DMS53 treated with DMSO at 0.1 percent for 48 hours (cell line): Measurements from ENCODE around the gene THADA.
A peak's percentile ranks its signal among the peaks of the same experiment; 100 is the strongest.
"Not testable (repeated sequence)": the region's sequence is repeated elsewhere in the genome, so short reads cannot be mapped to it uniquely, and the experiment has no call there.

Experiments used
- DNase-seq: peaks from one replicate; lab custom pipeline; 2025; ENCODE audit not compliant: unreplicated experiment; lab: John Stamatoyannopoulos, UW

THADA gene

GRCh38 chr2:43595603-43596412 lies at the start of gene THADA:
Gene THADA, minus strand, starts transcription at chr2:43596038. Its CDS starts 3,646 bp downstream, at chr2:43592392.
- peak; percentile 99 for DNase-seq

GRCh38 chr2:43643680-43644079 lies 47.8 kb upstream of the THADA start:
- DNase-seq = no peak

DNA sequence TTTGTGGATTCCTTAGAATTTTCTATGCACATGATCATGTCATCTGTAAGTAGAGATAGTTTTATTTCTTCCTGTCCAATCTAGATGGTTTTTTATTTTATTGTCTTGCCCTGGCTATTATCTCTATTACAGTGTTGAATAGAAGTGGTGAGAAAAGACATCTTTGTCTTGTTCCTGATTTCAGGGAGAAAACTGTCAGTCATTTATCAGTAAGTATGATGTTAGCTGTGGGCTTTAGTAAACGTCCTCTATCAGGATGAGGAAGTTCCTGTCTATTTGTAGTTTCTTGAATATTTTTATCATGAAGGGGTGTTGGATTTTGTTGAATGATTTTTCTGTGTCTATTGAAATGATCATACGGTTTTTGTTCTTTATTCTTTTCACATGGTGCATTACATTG lies 46.5 kb upstream of the THADA start:
- DNase-seq = no peak

- peak; percentile 89 for DNase-seq
Measured at GRCh38 chr2:43637030-43637803, 41.4 kb upstream of the THADA start, which contains the start of gene PLEKHH2. Gene PLEKHH2, plus strand, starts transcription at chr2:43637260. Its CDS starts 7,414 bp downstream, at chr2:43644674.

GRCh38 chr2:43636621-43637020 lies 40.8 kb upstream of the THADA start:
- no peak for DNase-seq

DNA sequence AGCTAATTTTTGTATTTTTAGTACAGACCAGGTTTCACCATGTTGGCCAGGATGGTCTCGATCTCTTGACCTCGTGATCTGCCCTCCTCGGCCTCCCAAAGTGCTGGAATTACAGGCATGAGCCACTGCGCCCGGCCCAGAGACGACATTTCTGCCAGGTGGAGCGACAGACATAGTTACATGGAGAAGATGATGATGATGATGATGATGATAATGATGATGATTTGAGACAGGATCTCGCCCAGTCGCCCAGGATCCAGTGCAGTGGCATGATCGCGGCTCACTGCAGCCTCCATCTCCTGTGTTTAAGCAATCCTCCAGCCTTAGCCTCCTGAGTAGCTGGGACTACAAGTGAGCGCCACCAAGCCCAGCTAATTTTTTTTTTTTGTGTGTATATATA lies 40.3 kb upstream of the THADA start:
- not testable (repeated sequence) for DNase-seq

- peak; percentile 99 for DNase-seq
Measured at GRCh38 chr2:43634604-43635306, 38.9 kb upstream of the THADA start.

GRCh38 chr2:43631618-43632317 lies 35.9 kb upstream of the THADA start:
- no peak for DNase-seq

DNA sequence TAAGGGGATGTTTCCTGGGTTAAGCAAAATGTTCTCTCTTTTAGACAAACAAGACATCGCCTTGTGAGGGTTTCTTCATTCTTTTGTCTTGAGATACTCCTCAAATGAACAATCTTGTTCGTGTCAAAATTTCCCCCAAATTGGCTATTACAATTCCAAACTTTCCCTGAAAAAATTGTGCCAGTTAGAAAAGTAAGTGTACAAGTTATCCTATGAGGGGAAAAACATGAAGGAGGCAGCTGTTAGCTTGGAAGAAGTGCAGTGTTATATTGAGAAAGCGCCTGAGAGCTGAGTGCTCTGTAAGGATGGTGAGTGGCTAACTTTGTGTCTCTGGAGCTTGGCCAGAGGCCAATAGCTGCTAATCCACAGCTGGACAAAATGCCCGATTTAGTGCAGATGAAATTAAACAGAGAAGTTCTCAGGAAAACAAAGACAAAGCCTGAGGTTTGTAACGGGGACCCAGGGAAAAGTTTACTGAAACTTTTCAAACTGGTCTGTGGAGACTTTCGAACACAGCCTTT lies 27.2 kb upstream of the THADA start:
- DNase-seq = no peak

GRCh38 chr2:43619511-43619910 lies 23.7 kb upstream of the THADA start:
- DNase-seq = no peak

DNA sequence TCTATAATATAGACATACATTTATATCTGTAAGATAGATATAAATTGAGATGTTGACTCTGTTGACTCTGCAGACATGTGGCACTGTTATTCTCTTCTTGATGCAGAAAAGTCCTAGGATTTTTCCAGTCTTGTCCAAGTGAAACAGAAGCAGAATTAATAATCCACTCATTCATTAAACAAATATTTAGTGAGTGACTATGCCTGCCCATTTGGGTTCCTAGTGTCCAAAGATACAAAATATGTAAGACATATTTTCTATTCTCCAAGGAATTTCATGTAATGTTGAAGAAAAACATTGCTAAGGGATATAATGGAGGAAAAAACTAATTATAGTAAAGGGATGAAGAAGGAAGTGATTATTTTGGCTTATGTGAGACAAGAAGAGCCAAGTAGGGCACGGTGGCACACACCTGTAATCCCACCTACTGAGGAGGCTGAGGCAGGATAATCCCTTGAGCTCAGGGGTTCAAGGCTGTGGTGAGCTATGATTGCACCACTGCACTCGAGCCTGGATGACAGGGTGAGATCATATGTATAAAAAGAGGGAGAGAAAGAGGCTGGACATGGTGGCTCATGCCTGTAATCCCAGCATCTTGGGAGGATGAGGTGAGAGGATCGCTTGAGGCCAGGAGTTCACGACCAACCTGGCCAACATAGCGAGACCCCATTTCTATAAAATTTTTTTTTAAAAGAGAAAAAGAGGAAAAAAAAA lies 21.3 kb upstream of the THADA start:
- DNase-seq = no peak

DNA sequence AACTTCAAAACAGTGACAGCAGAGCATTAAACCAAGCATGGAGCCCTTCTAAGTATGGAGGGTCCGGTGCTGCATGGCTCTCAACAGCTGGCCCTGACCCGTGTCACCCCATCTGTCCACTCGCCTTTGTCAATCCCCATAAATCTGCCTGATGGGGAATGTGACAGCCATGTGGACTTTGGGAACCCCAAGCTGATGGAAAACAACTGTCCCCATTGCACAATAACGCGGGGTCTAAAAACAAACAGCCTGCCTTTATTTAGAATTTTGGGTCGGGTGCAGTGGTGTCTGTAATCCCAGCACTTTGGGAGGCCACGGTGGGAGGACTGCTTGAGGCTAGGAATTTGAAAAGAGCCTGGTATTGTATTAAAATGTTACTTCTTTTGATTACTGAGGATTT lies 17.1 kb upstream of the THADA start:
- no peak for DNase-seq

GRCh38 chr2:43611987-43612894 lies 16.4 kb upstream of the THADA start:
- DNase-seq = peak; percentile 64

DNA sequence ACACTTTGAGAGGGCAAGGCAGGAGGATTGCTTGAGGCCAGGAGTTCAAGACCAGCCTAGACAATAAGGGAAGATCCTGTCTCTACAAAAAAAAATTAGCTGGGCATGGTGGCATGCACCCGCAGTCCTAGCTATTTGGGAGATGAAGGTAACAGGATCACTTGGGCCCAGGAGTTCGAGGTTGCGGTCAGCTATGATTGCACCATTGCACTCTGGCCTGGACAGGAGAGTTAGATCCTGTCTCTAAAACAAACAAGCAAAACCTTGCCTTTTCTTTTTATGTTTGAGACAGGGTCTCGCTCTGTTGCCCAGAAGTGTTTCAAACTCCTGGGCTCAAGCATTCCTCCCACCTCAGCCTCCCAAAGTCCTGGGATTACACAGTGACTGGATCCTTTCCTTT lies 14.5 kb upstream of the THADA start:
- no peak for DNase-seq

- DNase-seq = peak; percentile 55
Measured at GRCh38 chr2:43609290-43609918, 13.6 kb upstream of the THADA start.

DNA sequence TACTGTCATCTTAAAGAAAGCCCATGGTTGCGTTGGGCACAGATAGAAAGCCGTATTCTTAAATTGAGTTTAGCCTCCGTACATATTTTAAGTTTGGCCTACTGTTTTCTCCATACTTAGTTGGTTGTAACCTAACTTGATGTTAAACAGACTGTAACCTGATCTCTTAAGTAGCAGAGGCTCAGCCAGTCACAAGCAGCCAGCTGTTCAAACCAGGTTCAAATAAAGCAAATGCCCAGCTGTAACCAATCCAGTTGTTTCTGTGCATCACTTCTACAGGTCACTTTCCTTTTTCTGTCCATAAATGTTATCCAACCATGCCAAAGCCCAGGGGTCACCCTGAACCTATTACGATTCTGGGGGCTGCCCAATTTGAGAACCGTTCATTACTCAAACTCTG lies 10.0 kb upstream of the THADA start:
- DNase-seq = peak; percentile 12

- DNase-seq = peak; percentile 85
Measured at GRCh38 chr2:43605079-43605655, 9.3 kb upstream of the THADA start.

DNA sequence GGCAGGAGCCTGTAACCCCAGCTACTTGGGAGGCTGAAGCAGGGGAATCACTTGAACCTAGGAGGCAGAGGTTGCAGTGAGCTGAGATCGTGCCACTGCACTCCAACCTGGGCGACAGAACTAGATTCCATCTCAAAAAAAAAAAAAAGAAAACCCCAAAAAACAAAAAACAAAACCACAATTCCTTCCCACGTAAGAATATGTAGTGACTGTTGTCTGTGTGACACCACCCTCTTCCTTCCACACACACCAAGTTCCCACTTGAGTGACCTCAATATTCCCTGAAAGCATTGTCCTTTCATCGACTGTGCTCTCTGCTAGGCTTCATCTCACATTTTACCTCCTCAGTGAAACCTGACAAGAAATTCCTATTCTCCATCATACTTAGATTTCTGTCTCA lies 8.8 kb upstream of the THADA start:
- DNase-seq = no peak
